Thymus (tissue), 11 donors: ENCODE results near the gene NOL4L. TPM values are rescaled to one million over a fixed set of nuclear protein-coding genes. Genes with fewer than 3 reads are reported as not detected.
"Not testable (repeated sequence)": the region's sequence is repeated elsewhere in the genome, so short reads cannot be mapped to it uniquely, and the experiment has no call there.

Experiments
- DNase-seq, 9 donors: peaks; one replicate each; pipeline ENCODE4 v3.0.0-alpha.2; 2013; ENCODE audit warnings: low spot score in 9 of 9, low read depth in 6 of 9, missing footprints in 1 of 9
- H3K27ac ChIP-seq, 2 donors: one replicate each; pipeline ENCODE4 v1.5.1; 2013; ENCODE audit warnings: control low read depth in 1 of 2, low read depth in 1 of 2, low read length in 1 of 2, mild to moderate bottlenecking in 1 of 2, moderate library complexity in 1 of 2
- H3K27me3 ChIP-seq, 2 donors: one replicate each; pipeline ENCODE4 v1.5.1; 2013; ENCODE audit warnings: low read length in 1 of 2; ENCODE audit not compliant: control insufficient read depth in 2 of 2, insufficient read depth in 1 of 2
- H3K36me3 ChIP-seq, 2 donors: one replicate each; pipeline ENCODE4 v1.5.1; 2013; ENCODE audit warnings: low read length in 1 of 2, mild to moderate bottlenecking in 1 of 2, moderate library complexity in 1 of 2; ENCODE audit not compliant: control insufficient read depth in 2 of 2, insufficient read depth in 2 of 2
- H3K4me1 ChIP-seq, 2 donors: one replicate each; pipeline ENCODE4 v1.5.1; 2013; ENCODE audit warnings: low read length in 2 of 2; ENCODE audit not compliant: control insufficient read depth in 2 of 2, insufficient read depth in 2 of 2
- H3K4me3 ChIP-seq, 2 donors: one replicate each; pipeline ENCODE4 v1.5.1; 2013; ENCODE audit warnings: low read length in 2 of 2, control low read depth in 1 of 2, mild to moderate bottlenecking in 1 of 2
- H3K9me3 ChIP-seq, 2 donors: one replicate each; pipeline ENCODE4 v1.5.1; 2013; ENCODE audit warnings: low read length in 1 of 2, mild to moderate bottlenecking in 1 of 2; ENCODE audit not compliant: control insufficient read depth in 2 of 2, insufficient read depth in 1 of 2
- WGBS: extraction: QIAGEN DNeasy Blood & Tissue Kit; methylation state at CpG from one replicate; pipeline ENCODE4 v1.1.7; 2013; 5-methylcytosine and 5-hydroxymethylcytosine counted together
- polyA plus RNA-seq: library from polyadenylated mRNA; stranded (reverse); fragments of 200-250 nt; gene quantifications from one replicate; pipeline ENCODE4 v1.2.3, GENCODE V29; 2013
- total RNA-seq: library from RNA; stranded (reverse); fragments of 120-200 nt; gene quantifications from one replicate; pipeline ENCODE4 v1.2.4, GENCODE V29; 2013
- donor health status: healthy.

Gene NOL4L
- total and polyA plus RNA-seq, 2 donors, result 12.4 to 14.1 TPM

DNA sequence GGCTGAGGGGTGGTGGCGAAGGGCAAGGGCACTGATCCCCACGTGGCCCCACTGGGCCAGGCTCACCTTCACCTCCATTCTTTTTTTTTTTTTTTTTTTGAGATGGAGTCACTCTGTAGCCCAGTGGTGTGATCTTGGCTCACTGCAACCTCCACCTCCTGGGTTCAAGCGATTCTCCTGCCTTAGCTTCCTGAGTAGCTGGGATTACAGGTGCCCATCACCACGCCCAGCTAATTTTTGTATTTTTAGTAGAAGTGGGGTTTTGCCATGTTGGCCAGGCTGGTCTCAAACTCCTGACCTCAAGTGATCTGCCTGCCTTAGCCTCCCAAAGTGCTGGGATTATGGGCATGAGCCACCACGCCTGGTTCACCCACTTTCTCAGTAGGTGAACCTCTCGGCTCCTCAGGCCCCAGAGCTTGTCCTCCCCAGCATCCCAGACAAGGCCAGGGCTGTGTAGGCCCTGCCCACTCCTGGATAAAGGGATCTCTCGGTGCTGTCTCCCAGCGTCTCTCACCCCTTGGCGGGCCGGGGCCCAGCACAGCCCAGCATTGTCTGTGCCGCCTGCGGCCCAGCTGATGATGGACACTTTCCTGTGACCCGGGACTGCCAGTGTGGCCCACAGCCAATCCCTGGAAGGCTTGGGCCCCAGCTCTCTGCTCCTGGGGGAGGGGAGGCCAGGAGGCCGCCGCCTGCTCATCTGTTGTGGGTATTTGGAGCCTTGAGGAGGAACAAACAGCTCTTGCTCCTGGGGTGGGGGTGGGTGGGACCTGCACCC is 119.0 kb downstream of the NOL4L start:
- not testable (repeated sequence) for DNase-seq, H3K27me3 ChIP-seq, H3K9me3 ChIP-seq, H3K4me3 ChIP-seq, H3K27ac ChIP-seq
- WGBS, result 97% methylated on average over 15 of the region's 15 CpGs
- Histone ChIP-seq H3K36me3 (peaks cover 60 to 63% of the 10 kb centered on the region in 2 donors), H3K4me1 (peaks cover 0 to 10% of the 10 kb centered on the region in 2 donors)

DNA sequence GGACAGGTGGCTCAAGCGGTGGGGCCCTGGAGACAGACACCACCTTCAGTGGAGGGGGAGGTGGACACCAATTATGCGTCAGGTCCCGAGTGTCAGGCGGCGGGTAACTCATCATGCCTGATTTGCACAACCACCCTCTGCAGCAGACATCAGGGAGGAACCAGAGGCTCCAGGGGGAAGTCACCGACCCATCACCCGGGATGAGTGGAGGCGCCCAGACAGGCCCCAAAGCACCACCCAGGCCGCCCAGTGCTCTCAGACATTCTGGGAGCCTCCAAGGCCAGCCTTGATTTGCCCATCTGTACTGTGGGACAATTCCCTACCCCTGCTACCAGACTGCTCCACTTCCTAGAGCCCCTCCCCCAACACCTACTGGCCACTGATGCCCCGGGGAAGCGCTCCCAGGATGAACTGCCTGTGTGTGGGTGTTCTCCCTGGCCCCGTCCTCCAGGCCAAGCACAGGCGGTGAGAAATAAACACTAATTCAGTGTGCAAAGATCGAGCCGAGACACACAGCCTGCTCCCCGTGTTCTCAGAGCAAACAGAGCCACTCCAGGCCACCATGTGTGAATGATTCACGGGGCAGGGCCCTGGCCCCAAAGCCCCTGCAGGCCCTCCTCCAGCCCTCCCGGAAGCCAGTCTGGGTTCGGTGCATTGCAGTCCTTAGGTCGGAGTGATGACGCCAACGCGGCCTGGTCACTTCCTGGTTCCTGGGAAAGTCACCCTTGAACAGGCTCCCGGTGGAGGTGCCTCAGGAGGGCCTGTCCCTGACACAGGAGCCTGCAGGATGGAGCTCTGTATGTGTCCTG is 119.8 kb downstream of the NOL4L start:
- no peaks in the 10 kb centered on the region for H3K27me3 ChIP-seq
- no peaks in the 10 kb centered on the region for H3K9me3 ChIP-seq
- H3K36me3 ChIP-seq, result peaks cover 61 to 63% of the 10 kb centered on the region in 2 donors
- no peak overlapping the region for H3K4me3 ChIP-seq
- no peak for DNase-seq
- no peak overlapping the region for H3K27ac ChIP-seq
- 96% methylated on average over 24 of the region's 24 CpGs for WGBS
- H3K4me1 ChIP-seq, result peaks cover 0 to 2% of the 10 kb centered on the region in 2 donors

- peaks cover 60 to 69% of the 10 kb centered on the region in 2 donors for H3K36me3 ChIP-seq
- H3K4me1 ChIP-seq, result no peaks in the 10 kb centered on the region
- H3K27ac ChIP-seq, result no peak overlapping the region
- no peak overlapping the region for H3K4me3 ChIP-seq
- no peak for DNase-seq
- no peaks in the 10 kb centered on the region for H3K27me3 ChIP-seq
- WGBS, result 97% methylated on average over 20 of the region's 20 CpGs
- no peaks in the 10 kb centered on the region for H3K9me3 ChIP-seq
Observed at GRCh38 chr20:32464401-32465091, 120.6 kb downstream of the NOL4L start.

GRCh38 chr20:32463642-32464400 is 121.3 kb downstream of the NOL4L start:
- Histone ChIP-seq H3K36me3 (peaks cover 60 to 71% of the 10 kb centered on the region in 2 donors), H3K27ac (no peak overlapping the region), H3K27me3 (no peaks in the 10 kb centered on the region), H3K9me3 (no peaks in the 10 kb centered on the region), H3K4me3 (no peak overlapping the region), H3K4me1 (no peaks in the 10 kb centered on the region)
- DNase-seq, result no peak
- WGBS, result 96% methylated on average over 28 of the region's 28 CpGs

DNA sequence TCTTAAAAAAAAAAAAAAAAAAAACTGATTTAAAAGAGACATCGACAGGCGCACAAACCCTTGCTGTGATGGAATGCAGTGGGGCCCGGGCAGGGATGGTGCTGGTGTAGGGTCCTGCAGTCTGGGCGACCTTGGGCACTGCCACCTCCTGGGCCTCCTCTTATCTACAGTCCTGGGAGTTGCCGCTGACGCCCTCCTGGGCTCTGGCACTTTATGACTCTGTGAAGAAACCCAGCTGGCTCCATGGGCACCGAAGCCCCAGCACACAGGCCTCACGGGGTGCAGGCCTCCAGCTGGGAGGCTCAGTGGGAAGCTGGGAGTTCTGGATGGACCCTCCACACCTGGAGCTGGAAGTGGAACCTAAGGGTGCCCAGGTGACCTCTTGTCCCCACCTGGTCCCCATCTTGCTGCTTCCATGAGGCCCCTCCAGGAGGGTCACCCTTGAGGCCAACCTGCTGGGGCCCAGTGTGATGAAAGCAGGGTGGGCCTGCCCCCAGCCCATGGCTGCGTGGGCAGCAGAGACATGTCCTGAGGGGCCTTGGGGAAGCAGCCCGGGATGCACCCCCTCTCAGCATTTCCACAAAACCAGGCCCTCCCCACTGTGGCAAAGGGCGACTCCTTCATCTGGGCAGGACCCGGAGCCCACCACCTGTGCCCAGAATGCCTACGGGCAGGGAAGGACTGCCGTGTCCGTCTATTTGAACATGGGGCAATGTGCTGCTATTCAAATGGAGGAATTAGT is 122.1 kb downstream of the NOL4L start:
- 98% methylated on average over 15 of the region's 15 CpGs for WGBS
- Histone ChIP-seq H3K27ac (no peak overlapping the region), H3K4me1 (no peaks in the 10 kb centered on the region)

DNA sequence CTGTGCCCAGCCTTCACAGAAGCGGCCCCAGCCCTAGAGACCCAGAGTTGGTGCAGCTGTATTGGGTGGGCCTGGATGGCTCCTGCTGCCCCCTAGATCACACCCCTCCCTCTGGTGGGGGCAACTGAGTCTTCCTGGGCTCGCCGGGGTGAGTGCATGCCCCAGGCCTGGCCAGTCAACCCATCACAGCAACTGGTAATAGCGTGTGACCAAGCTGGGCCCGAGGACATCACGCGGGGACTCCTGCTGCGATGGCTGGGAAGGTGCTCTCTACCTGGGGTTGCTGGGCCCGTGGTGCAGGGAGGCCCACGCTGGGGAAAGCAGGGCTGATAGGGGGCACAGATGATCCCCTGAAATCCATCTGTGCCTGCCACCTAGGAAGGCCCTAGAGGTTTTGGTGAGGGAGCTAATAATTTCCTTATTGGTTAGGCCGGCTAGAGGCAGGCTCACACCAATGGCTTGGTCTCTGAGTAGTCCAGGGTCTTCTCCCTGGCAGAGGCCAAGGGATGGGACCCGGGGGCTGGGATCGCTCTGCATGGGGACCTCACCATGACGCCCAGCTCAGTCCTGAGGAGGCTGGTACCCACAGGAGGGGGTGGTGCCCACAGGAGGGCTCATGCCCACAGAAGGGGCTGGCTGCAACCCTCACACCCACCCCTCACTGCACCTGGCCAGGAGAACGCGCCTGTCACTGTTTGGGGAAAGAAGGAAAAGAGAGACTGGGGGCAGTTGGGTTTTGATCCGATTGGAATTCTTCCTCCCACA is 123.1 kb downstream of the NOL4L start:
- Histone ChIP-seq H3K4me1 (peaks cover 0 to 9% of the 10 kb centered on the region in 2 donors), H3K27ac (no peak overlapping the region)
- DNase-seq, result no peak

More for the DNA sequence above, 122.1 kb downstream of the NOL4L start:
- no peaks in the 10 kb centered on the region for H3K9me3 ChIP-seq
- no peak for DNase-seq
- H3K36me3 ChIP-seq, result peaks cover 58 to 76% of the 10 kb centered on the region in 2 donors
- H3K4me3 ChIP-seq, result no peak overlapping the region
- H3K27me3 ChIP-seq, result no peaks in the 10 kb centered on the region

GRCh38 chr20:32460683-32461320 is 124.3 kb downstream of the NOL4L start:
- H3K27ac ChIP-seq, result no peak overlapping the region
- H3K9me3 ChIP-seq, result no peaks in the 10 kb centered on the region
- 97% methylated on average over 24 of the region's 24 CpGs for WGBS
- H3K27me3 ChIP-seq, result no peaks in the 10 kb centered on the region
- no peak for DNase-seq
- no peak overlapping the region for H3K4me3 ChIP-seq
- H3K4me1 ChIP-seq, result peaks cover 0 to 16% of the 10 kb centered on the region in 2 donors
- peaks cover 46 to 75% of the 10 kb centered on the region in 2 donors for H3K36me3 ChIP-seq

More for the DNA sequence above, 123.1 kb downstream of the NOL4L start:
- peaks cover 48 to 75% of the 10 kb centered on the region in 2 donors for H3K36me3 ChIP-seq
- H3K27me3 ChIP-seq, result no peaks in the 10 kb centered on the region
- WGBS, result 96% methylated on average over 17 of the region's 17 CpGs
- no peak overlapping the region for H3K4me3 ChIP-seq
- no peaks in the 10 kb centered on the region for H3K9me3 ChIP-seq
